Adrenal gland (tissue), 5 donors: Measurements from ENCODE around the gene CTLA4.

Experiments
- POLR2A ChIP-seq, 2 donors: fragments of 450-650 bp; IDR thresholded peaks; one replicate each; pipeline ENCODE4 v1.6.1; 2017; ENCODE audit warnings: antibody characterized with exemption in 2 of 2, mild to moderate bottlenecking in 2 of 2, moderate library complexity in 1 of 2
- TF ChIP-seq, protein P1 (sequence below), 6 experiments: fragments of 450-650 bp in 4 of 6; fragments of 200-600 bp in 2 of 6; sonication (generic) in 1 of 6; IDR thresholded peaks; 1 replicate in 5 of 6; 2 replicates in 1 of 6; pipeline versions ENCODE4 v1.5.1 to v1.8.0; 2016 to 2021; ENCODE audit warnings: antibody characterized with exemption in 6 of 6, mild to moderate bottlenecking in 2 of 6, moderate library complexity in 1 of 6
- donor health status: DM: no; HTN: no; CAD: no.

DNA sequence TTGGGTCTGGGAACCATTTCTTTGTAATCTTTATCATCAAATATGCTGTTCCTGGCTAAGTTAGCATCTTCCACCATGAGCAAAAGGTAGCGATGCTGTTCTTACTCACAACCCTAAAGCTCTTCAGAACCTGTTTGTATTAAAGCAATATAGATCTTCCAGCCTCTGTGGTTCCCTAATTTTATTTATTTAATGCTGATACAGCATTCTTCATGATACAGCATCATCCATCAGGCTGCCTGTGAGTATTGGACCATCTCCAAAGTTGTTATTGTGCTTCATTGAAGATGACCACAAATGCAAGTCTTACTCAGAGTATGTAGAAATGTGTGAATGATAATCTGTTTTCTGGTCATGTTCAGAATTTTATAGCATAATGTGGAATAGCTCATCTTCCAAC, 40.9 kb upstream of the CTLA4 start:
- TF ChIP-seq, protein P1, sequence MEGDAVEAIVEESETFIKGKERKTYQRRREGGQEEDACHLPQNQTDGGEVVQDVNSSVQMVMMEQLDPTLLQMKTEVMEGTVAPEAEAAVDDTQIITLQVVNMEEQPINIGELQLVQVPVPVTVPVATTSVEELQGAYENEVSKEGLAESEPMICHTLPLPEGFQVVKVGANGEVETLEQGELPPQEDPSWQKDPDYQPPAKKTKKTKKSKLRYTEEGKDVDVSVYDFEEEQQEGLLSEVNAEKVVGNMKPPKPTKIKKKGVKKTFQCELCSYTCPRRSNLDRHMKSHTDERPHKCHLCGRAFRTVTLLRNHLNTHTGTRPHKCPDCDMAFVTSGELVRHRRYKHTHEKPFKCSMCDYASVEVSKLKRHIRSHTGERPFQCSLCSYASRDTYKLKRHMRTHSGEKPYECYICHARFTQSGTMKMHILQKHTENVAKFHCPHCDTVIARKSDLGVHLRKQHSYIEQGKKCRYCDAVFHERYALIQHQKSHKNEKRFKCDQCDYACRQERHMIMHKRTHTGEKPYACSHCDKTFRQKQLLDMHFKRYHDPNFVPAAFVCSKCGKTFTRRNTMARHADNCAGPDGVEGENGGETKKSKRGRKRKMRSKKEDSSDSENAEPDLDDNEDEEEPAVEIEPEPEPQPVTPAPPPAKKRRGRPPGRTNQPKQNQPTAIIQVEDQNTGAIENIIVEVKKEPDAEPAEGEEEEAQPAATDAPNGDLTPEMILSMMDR (IDR thresholded peaks at IDR 0.05), result no peak
- no peak for TF ChIP-seq POLR2A (IDR thresholded peaks at IDR 0.05)
